HG03196 (cell line): ENCODE measurements around the gene FSD1L.
"Not testable (repeated sequence)": the region's sequence is repeated elsewhere in the genome, so short reads cannot be mapped to it uniquely, and the experiment has no call there.

ENCODE experiments used
- ATAC-seq: cut with Tn5 transposase; IDR thresholded peaks from one replicate; pipeline ENCODE4 v1.9.1; 2021; ENCODE audit not compliant: unreplicated experiment

The FSD1L gene

DNA sequence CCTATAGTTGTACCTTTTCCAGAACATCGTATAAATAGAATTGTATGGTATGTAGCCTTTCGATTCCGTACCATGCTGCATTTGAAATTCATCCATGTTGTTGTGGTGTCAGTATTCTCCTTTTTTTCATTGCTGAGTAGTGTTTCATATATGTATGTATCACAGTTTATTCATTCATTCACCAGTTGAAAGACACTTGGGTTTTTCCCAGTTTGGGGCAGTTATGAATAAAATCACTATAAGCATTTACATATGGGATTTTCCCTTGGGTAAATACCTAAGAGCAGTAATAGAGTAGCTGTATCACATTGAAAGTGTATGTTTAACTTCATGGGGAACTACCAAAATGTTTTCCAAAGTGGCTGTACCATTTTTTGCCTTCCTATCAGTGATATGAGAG lies 94.0 kb downstream of the FSD1L start:
- ATAC-seq = peak; percentile 92

DNA sequence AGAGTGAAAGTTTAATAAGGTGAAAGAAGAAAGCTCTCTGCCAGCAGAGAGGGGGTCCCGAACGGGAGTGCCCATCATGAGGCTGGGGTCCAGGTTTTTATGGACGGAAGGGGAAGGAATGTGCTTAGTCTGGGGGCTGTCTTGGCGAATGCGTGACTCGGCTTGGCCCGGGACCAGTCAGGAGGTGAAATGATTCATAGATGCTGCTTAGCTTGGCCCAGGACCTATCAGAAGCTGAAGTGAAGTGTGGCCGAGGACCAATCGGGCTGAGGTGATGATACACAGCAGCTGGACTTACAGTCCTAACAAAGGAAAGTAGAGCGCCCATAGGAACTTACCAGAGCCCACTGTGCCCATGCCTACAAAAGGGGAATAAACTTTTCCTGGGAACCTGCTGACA lies 106.2 kb downstream of the FSD1L start:
- ATAC-seq = no peak

DNA sequence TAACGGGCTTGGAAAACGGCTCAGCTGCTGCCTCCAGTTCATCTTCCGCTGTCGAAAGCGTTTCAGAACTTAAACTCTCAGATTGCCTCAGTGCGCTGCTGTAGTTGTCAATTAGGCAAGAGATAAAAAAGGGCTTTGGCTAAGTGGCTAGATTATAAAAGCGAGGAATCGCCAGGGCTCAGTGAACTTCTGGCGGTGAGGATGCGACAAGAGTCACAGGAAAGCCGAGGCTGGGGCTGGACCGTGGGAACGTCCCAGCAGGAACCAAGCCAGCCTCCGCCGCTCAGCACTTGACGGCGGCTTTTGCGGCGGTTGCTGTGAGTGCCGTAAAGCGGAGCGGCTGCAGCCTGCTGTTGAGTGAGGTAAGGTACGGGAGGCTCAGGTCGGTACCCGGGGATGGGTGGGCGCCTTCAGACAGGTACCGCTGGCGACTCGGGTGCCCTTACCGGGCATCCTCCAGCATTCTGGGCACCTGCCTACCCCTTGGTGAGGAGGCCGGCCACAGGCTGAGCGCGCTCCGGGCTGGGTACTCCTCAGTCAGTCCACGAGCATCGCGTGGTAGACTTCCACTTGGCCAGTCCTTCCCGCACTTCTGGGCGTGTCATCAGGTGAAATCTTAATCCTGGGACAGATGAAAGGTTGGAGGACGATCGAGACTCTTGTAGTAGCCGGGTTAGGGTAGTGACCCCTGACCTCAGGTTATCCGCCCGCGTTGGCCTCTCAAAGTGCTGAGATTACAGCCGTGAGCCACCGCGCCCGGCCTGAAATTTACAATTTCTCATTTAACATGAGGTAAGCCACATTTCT lies 110.2 kb downstream of the FSD1L start, which contains the start of gene FKTN:
Gene FKTN (plus strand): TSS at position 328 of the 807 bp plus-strand sequence. CDS start 16,902 bp downstream, outside the sequence.
- peak; percentile 93 for ATAC-seq

DNA sequence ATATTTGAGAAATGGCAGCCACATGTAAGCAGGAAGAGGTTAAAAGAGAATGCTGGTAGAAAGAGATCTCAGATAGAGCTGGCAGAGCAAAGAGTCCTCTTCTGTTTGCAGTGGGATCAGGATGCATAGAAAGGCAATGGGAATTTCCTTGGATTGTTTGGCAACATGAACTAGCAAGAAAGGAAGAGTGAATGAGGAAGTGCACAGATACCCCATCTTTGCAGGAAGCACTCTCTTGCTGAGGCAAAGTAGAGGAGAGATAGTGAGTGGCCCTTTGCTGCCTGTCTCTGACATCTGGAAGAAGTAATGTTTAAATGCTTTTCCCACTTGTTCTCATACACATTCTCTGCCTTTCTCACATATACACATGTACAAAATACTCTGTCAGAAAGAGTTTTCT lies 124.6 kb downstream of the FSD1L start:
- ATAC-seq = no peak

DNA sequence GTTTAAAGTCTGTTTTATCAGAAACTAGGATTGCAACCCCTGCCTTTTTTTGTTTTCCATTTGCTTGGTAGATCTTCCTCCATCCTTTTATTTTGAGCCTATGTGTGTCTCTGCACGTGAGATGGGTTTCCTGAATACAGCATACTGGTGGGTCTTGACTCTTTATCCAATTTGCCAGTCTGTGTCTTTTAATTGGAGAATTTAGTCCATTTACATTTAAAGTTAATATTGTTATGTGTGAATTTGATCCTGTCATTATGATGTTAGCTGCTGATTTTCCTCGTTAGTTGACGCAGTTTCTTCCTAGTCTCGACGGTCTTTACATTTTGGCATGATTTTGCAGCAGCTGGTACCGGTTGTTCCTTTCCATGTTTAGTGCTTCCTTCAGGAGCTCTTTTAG lies 132.1 kb downstream of the FSD1L start:
- not testable (repeated sequence) for ATAC-seq

DNA sequence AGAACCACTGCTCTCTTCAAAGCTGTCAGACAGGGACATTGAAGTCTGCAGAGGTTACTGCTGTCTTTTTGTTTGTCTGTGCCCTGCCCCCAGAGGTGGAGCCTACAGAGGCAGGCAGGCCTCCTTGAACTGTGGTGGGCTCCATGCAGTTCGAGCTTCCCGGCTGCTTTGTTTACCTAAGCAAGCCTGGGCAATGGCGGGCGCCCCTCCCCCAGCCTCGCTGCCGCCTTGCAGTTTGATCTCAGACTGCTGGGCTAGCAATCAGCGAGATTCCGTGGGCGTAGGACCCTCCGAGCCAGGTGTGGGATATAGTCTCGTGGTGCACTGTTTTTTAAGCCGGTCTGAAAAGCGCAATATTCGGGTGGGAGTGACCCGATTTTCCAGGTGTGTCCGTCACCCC lies 133.7 kb downstream of the FSD1L start:
- ATAC-seq = not testable (repeated sequence)

DNA sequence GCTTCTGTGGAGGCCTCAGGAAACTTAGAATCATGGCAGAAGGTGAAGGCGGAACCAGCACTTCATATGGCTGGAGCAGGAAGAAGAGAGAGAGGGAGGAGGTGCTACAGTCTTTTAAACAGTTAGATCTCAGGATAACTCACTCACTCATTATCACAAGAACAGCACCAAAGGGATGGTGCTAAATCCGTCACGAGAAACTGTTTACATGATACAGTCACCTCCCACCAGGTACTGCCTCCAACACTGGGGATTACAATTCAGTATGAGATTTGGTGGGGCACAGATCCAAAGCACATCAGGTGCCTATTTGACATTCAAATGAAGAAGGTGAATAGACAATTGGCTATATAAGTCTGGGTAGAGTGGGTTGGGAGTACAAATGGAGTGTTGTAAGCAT lies 145.3 kb downstream of the FSD1L start:
- ATAC-seq = no peak
